ENCODE data around the gene NFKB2.

Gene NFKB2

DNA sequence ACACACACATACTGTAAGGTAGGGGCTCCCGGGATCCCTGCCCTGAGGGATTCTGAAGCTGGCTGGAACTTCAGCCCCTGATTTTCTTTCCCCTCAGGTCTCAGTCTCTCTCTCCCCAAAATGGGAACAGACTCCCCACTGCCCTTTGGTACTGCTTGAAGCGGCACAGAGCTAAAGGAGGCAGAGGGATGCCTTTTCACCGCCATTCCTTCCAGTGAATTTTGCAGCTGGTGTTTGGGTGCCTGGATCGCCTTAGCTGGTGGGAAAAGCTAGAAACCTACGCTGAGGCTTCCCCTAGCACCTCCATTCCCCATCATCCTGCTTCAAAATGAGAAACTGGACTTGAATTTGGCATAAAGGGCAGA is 39.6 kb downstream of the NFKB2 start:
- Histone ChIP-seq H3K27ac (ENCODE audit: extremely low read depth, low read depth, low read length) (no peak overlapping the region), H3K36me3 (ENCODE audit: control insufficient read depth in 2 of 2, insufficient read depth in 1 of 2, low read length in 2 of 2) (peaks cover 0 to 4% of the 10 kb centered on the region in 2 experiments; a peak in 1 of 3 replicates), H3K4me3 (ENCODE audit: low read depth, low read length) (no peak overlapping the region), H3K9me3 (ENCODE audit: control insufficient read depth, insufficient read depth, low read depth, low read length) (no peaks in the 10 kb centered on the region), H3K4me1 (ENCODE audit: control insufficient read depth, insufficient read depth, low read length) (0 out of 2 replicates have a peak, but pooled peaks cover 3% of the 10 kb centered on the region)
- ChIA-PET POLR2A (interaction anchor here (0.6 to 2.9 kb wide), 3 partner anchors 14 to 205 kb away, joined by 3 to 17 read pairs (median 3); partner anchors contain the start of gene C10orf95), CTCF (interaction anchor here (0.6 to 3.7 kb wide), 3 partner anchors 12 to 33 kb away, joined by 4 to 14 read pairs (median 5); no protein-coding TSS in a partner anchor)
- no peak for TF ChIP-seq ZNF501 (tag by site-specific recombination; IDR thresholded peaks at IDR 0.05)
- TF ChIP-seq ZNF391 (tag by site-specific recombination; IDR thresholded peaks at IDR 0.05; ENCODE audit: borderline replicate concordance, low read depth) = no peak
- no peak for TF ChIP-seq ZNF423 (tag by site-specific recombination; IDR thresholded peaks at IDR 0.05)
- no peak for TF ChIP-seq ZNF341 (tag by site-specific recombination; IDR thresholded peaks at IDR 0.05; ENCODE audit: low read depth)
- no peak for TF ChIP-seq ZNF791 (tag by site-specific recombination; IDR thresholded peaks at IDR 0.05)
- TF ChIP-seq ZEB2 (tag by site-specific recombination; IDR thresholded peaks at IDR 0.05) = no peak
- TF ChIP-seq, protein P1, sequence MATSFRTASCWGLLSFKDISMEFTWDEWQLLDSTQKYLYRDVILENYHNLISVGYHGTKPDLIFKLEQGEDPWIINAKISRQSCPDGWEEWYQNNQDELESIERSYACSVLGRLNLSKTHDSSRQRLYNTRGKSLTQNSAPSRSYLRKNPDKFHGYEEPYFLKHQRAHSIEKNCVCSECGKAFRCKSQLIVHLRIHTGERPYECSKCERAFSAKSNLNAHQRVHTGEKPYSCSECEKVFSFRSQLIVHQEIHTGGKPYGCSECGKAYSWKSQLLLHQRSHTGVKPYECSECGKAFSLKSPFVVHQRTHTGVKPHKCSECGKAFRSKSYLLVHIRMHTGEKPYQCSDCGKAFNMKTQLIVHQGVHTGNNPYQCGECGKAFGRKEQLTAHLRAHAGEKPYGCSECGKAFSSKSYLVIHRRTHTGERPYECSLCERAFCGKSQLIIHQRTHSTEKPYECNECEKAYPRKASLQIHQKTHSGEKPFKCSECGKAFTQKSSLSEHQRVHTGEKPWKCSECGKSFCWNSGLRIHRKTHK (tag by site-specific recombination; IDR thresholded peaks at IDR 0.05) = no peak
- TF ChIP-seq, protein P2, sequence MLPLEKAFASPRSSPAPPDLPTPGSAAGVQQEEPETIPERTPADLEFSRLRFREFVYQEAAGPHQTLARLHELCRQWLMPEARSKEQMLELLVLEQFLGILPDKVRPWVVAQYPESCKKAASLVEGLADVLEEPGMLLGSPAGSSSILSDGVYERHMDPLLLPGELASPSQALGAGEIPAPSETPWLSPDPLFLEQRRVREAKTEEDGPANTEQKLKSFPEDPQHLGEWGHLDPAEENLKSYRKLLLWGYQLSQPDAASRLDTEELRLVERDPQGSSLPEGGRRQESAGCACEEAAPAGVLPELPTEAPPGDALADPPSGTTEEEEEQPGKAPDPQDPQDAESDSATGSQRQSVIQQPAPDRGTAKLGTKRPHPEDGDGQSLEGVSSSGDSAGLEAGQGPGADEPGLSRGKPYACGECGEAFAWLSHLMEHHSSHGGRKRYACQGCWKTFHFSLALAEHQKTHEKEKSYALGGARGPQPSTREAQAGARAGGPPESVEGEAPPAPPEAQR (tag by site-specific recombination; IDR thresholded peaks at IDR 0.05) = no peak
- TF ChIP-seq ZNF558 (tag by site-specific recombination; IDR thresholded peaks at IDR 0.05) = no peak
- no peak for TF ChIP-seq KLF7 (tag by site-specific recombination; IDR thresholded peaks at IDR 0.05; ENCODE audit: borderline replicate concordance)
- no peak for TF ChIP-seq ZNF366 (tag by site-specific recombination; conservative IDR thresholded peaks at IDR 0.05)
- TF ChIP-seq TRIM28 (IDR thresholded peaks at IDR 0.05; ENCODE audit: borderline replicate concordance, low read length) = no peak
- TF ChIP-seq ZSCAN23 (tag by site-specific recombination; IDR thresholded peaks at IDR 0.05) = no peak
- TF ChIP-seq ZBTB7A (tag by site-specific recombination; IDR thresholded peaks at IDR 0.05; ENCODE audit: low read depth) = no peak; the same call in 1 of the 2 replicates
- no peak for TF ChIP-seq BCL11B (tag by site-specific recombination; IDR thresholded peaks at IDR 0.05; ENCODE audit: low read depth)
- no peak for TF ChIP-seq ZNF843 (tag by site-specific recombination; IDR thresholded peaks at IDR 0.05)
- no peak for TF ChIP-seq GLI2 (tag by site-specific recombination; IDR thresholded peaks at IDR 0.05; ENCODE audit: borderline replicate concordance, low read depth)

DNA sequence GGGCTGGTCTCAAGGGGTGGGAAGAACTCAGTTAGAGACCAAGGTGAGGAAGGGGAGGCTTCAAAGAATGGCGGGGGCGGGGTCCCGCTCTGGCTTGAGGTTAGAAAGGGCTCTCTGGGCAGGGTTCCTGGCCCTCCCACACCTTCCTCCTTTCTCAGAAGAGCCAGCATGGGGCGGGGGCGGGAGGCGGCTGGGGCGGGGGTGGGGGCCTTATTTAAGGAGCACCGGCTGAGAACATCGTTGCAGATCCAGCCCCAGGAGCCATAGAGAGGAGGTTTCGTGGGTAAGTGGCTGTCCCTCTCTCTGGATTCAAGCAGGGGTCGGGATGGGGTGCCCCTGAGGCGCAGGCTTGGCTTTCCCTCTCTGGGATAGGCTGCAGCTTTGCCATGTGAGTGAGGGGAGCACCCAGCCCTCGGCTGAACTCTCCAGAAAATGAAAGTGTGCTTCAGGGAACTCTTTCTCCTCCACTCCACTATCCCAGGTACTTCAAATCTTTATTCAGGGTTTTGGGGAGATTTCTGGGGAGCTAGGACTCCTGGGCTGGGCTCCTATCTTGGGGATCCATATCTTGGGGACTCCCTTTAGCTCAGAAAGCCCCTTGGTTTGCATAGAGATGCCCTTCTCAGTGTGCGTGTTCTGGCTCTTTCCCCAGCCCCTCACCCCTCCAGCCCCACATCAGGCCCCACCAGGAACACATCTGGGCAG is 40.2 kb downstream of the NFKB2 start:
- Histone ChIP-seq H3K36me3 (ENCODE audit: control insufficient read depth in 2 of 2, insufficient read depth in 1 of 2, low read length in 2 of 2) (peaks cover 0 to 1% of the 10 kb centered on the region in 2 experiments; a peak in 1 of 3 replicates), H3K4me3 (ENCODE audit: low read depth, low read length) (no peak overlapping the region), H3K4me1 (ENCODE audit: control insufficient read depth, insufficient read depth, low read length) (0 out of 2 replicates have a peak, but pooled peaks cover 3% of the 10 kb centered on the region), H3K27ac (ENCODE audit: extremely low read depth, low read depth, low read length) (no peak overlapping the region), H3K9me3 (ENCODE audit: control insufficient read depth, insufficient read depth, low read depth, low read length) (no peaks in the 10 kb centered on the region)
- ChIA-PET POLR2A (interaction anchor here (0.6 to 2.9 kb wide), 5 partner anchors 9 to 205 kb away, joined by 3 to 17 read pairs (median 3); partner anchors contain the start of gene C10orf95), CTCF (interaction anchor here (0.6 to 0.8 kb wide), 3 partner anchors 28 to 33 kb away, joined by 4 to 7 read pairs (median 5); no protein-coding TSS in a partner anchor)
- TF ChIP-seq ZFHX2 (tag by site-specific recombination; conservative IDR thresholded peaks at IDR 0.05) = peak; percentile 68
- TF ChIP-seq EGR2 (tag by site-specific recombination; IDR thresholded peaks at IDR 0.05; ENCODE audit: low read depth) = peak; percentile 52; the same call in 1 of the 2 replicates
- 0 out of 2 replicates have a peak, but pooled peaks have one; percentile 26 for TF ChIP-seq SP3 (tag by site-specific recombination; IDR thresholded peaks at IDR 0.05)
- TF ChIP-seq ZNF514 (tag by site-specific recombination; IDR thresholded peaks at IDR 0.05) = no peak
